Mammary microvascular endothelial cell (primary cell): ENCODE data around the gene DHX29. TPM values are rescaled to one million over a fixed set of nuclear protein-coding genes. Genes with fewer than 3 reads are reported as not detected.

Experiments
- total RNA-seq: library from RNA; depleted of rRNA; stranded (reverse); fragments of >200 nt; gene quantifications from 2 replicates; pipeline ENCODE4 v1.2.3, GENCODE V29; 2015

DHX29 gene, protein sequence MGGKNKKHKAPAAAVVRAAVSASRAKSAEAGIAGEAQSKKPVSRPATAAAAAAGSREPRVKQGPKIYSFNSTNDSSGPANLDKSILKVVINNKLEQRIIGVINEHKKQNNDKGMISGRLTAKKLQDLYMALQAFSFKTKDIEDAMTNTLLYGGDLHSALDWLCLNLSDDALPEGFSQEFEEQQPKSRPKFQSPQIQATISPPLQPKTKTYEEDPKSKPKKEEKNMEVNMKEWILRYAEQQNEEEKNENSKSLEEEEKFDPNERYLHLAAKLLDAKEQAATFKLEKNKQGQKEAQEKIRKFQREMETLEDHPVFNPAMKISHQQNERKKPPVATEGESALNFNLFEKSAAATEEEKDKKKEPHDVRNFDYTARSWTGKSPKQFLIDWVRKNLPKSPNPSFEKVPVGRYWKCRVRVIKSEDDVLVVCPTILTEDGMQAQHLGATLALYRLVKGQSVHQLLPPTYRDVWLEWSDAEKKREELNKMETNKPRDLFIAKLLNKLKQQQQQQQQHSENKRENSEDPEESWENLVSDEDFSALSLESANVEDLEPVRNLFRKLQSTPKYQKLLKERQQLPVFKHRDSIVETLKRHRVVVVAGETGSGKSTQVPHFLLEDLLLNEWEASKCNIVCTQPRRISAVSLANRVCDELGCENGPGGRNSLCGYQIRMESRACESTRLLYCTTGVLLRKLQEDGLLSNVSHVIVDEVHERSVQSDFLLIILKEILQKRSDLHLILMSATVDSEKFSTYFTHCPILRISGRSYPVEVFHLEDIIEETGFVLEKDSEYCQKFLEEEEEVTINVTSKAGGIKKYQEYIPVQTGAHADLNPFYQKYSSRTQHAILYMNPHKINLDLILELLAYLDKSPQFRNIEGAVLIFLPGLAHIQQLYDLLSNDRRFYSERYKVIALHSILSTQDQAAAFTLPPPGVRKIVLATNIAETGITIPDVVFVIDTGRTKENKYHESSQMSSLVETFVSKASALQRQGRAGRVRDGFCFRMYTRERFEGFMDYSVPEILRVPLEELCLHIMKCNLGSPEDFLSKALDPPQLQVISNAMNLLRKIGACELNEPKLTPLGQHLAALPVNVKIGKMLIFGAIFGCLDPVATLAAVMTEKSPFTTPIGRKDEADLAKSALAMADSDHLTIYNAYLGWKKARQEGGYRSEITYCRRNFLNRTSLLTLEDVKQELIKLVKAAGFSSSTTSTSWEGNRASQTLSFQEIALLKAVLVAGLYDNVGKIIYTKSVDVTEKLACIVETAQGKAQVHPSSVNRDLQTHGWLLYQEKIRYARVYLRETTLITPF (N-terminal part only)
- total RNA-seq = 27.5 and 28.3 TPM in 2 replicates

GRCh38 chr5:55307383-55308253 lies at the start of gene DHX29, which contains the start of gene MTREX:
TSS of gene DHX29 (minus strand) at chr5:55307694. CDS start at chr5:55307573, 121 bp downstream.
TSS of gene MTREX (plus strand) at chr5:55307989. CDS start at chr5:55308014, 25 bp downstream.

DNA sequence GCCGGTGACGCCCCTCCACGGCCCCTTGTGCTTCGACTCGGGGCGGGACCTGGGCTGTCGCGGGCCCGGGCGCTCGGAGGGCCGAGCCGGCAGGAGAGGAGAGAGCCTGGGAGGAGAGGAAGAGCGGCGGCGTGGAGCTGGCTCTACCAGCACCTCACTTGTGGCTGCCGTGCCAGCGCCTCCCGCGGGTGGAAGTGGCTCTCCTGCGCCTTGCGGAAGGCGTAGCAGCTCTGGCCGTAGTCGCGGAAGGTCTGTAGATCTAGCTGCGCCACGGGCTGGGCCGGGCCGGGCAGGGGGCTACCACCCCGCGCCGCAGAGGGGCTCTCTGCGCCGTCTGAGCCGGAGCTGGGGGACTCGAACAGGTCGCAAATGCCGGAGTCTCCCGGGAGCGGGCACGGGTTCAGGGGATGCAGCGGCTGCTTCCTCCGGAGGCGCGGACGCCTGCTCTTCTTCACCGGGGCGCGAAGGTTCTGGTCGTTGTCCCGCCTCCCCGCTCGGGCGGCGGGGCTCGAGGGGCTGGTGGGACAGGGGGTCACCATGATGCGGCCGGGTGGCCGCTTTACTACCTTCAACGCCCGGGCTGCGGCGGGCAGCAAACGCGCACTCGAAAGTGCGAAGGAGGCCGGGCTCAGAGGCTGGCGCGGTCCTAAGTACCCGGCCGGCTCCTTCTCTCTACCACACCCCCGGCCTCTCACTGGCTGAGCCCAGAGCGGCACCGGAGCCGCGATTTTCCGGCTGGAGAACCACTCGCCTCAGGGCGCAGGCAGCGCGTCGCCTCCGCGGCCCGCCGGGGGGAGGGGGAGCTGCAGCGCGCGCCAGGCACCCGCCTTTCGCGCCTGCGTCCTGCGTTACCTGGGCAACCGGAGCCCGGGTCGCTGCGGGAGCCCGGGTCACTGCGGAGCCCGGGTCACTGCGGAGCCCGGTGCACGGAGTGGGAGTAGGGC lies 74.2 kb downstream of the DHX29 start, which contains the start of gene CCNO:
Gene CCNO (minus strand): TSS at position 624 of the 944 bp plus-strand sequence. CDS start 85 bp downstream, at position 539.

GRCh38 chr5:55226934-55227663 lies 80.4 kb downstream of the DHX29 start, which contains the start of gene MCIDAS:
TSS of gene MCIDAS (minus strand) at chr5:55227315. CDS start at chr5:55227138, 177 bp downstream.

Other genes starting within 250 kb of the DHX29 start
- not detected in 2 replicates for gene GZMA, start 205.0 kb downstream of the DHX29 start, total RNA-seq
- gene GPX8, start 147.5 kb downstream of the DHX29 start, total RNA-seq = 90.3 and 102 TPM in 2 replicates
- not detected in 2 replicates for gene CDC20B, start 134.5 kb downstream of the DHX29 start, total RNA-seq
- not detected in 2 replicates for gene MCIDAS, start 80.4 kb downstream of the DHX29 start, total RNA-seq
- gene CCNO, start 74.1 kb downstream of the DHX29 start, total RNA-seq = 0.13 and 0.44 TPM in 2 replicates
- gene MTREX, start 295 bp upstream of the DHX29 start, total RNA-seq = 52.7 and 60.5 TPM in 2 replicates
- gene PLPP1, start 227.3 kb upstream of the DHX29 start, total RNA-seq = 40.6 and 44.9 TPM in 2 replicates